ENCODE measurements around the gene MLLT10. TPM values are rescaled to one million over a fixed set of nuclear protein-coding genes. Genes with fewer than 3 reads are reported as not detected.

MLLT10 gene
- total and polyA plus RNA-seq, 9 of the 15 experiments (the other 6 are each of a cell fraction or from before 2014, with no cell fraction given): 18.8 to 81.4 (median 64.2) TPM

DNA sequence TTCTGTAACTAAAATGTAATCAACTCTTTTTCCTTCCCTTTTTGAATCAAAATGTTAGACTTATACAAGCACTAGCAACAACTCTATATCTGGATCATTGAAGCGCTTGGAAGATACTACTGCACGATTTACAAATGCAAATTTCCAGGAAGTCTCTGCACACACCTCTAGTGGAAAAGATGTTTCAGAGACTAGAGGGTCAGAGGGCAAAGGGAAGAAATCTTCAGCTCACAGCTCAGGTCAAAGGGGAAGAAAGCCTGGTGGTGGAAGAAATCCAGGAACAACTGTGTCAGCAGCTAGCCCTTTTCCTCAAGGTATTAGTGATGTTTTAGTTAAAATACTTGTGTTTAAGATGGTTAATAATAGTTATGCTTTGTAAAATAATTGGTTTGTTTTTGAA, 136.4 kb downstream of the MLLT10 start:
- Histone ChIP-seq H2AFZ (ENCODE audit: low read depth, low read length) (no peak overlapping the region), H3K4me1 (replicated peaks in 1 of 2; ENCODE audit: control insufficient read depth in 2 of 2, insufficient read depth in 2 of 2, low read length in 2 of 2) (peaks cover 0 to 4% of the 10 kb centered on the region in 2 experiments; a peak in 1 of 5 replicates), H3K4me2 (ENCODE audit: insufficient read depth, low read length) (no peak overlapping the region), H3K79me2 (ENCODE audit: control insufficient read depth, insufficient read depth, low read length) (peaks cover 56% of the 10 kb centered on the region), H3K36me3 (ENCODE audit: control insufficient read depth, insufficient read depth, low read length) (peaks cover 38% of the 10 kb centered on the region), H3K9me1 (ENCODE audit: control insufficient read depth, insufficient read depth, low read length) (no peaks in the 10 kb centered on the region), H3K27me3 (ENCODE audit: control insufficient read depth in 2 of 2, insufficient read depth in 2 of 2, low read length in 2 of 2) (no peaks in the 10 kb centered on the region), H3K4me3 (no peak overlapping the region), H4K20me1 (replicated peaks; ENCODE audit: control insufficient read depth, insufficient read depth, low read length) (no peaks in the 10 kb centered on the region), H3K27ac (ENCODE audit: extremely low read depth, low read depth, low read length) (no peak overlapping the region; the same call in 2 of the 3 replicates), H3K9me3 (replicated peaks; ENCODE audit: control insufficient read depth, insufficient read depth, low read depth, low read length) (no peaks in the 10 kb centered on the region), H3K9ac (ENCODE audit: insufficient read depth in 1 of 2, low read depth in 2 of 2, low read length in 2 of 2) (no peak overlapping the region)
- in situ Hi-C loops (cut with MboI): no loop called here
- 9% methylated on average over 2 of the region's 2 CpGs for WGBS (ENCODE audit: insufficient coverage, low coverage, missing lambda C conversion rate)
- no TSS peak for BruUV-seq (replicated peaks)
- ChIA-PET POLR2A (no interaction called here), CTCF (ENCODE audit: low intra/inter-chr PET ratio) (no interaction called here)
- TF ChIP-seq NR2C1 (IDR thresholded peaks at IDR 0.05): peak; percentile 85
- peak; percentile 92 for TF ChIP-seq NR2C1 (tag; IDR thresholded peaks at IDR 0.05)
- no peak for TF ChIP-seq NR2C2 (CRISPR knock-in tag; IDR thresholded peaks at IDR 0.05)
- peak; percentile 66 for TF ChIP-seq NR2C2 (tag; IDR thresholded peaks at IDR 0.05)
- no peak for TF ChIP-seq UBTF (IDR thresholded peaks at IDR 0.05; ENCODE audit: borderline replicate concordance in 1 of 2, low read depth in 2 of 2, low read length in 2 of 2)
- intact Hi-C loops (cut with micrococcal nuclease): no loop called here
- peak in 1 of 4 experiments; percentile 26 for DNase-seq (ENCODE audit: extremely low read depth in 1 of 4, low spot score in 3 of 4)
- no peak for ATAC-seq
- no peak for FAIRE-seq
